HG02885 (cell line): Measurements from ENCODE around the gene STX12.

Experiments used
- ATAC-seq: cut with Tn5 transposase; IDR thresholded peaks from one replicate; pipeline ENCODE4 v1.9.1; 2021; ENCODE audit warnings: mild to moderate bottlenecking; ENCODE audit not compliant: unreplicated experiment, poor library complexity

Gene STX12

GRCh38 chr1:27772932-27773825 lies at the start of gene STX12:
Gene STX12 (plus strand): TSS chr1:27773219. CDS start chr1:27773308, 89 bp downstream.
- peak; percentile 92 for ATAC-seq

GRCh38 chr1:27724961-27725373 lies 48.1 kb upstream of the STX12 start:
- ATAC-seq: no peak

- peak; percentile 93 for ATAC-seq
Observed at GRCh38 chr1:27725374-27726172, 47.4 kb upstream of the STX12 start, which contains the start of gene FAM76A. Gene FAM76A (plus strand): TSS chr1:27725961. CDS start chr1:27726081, 120 bp downstream.

GRCh38 chr1:27726173-27727044 lies 46.6 kb upstream of the STX12 start:
- ATAC-seq: peak; percentile 32

GRCh38 chr1:27727126-27727525 lies 45.9 kb upstream of the STX12 start:
- no peak for ATAC-seq

GRCh38 chr1:27736252-27736651 lies 36.8 kb upstream of the STX12 start:
- no peak for ATAC-seq

- no peak for ATAC-seq
Observed at GRCh38 chr1:27741121-27741520, 31.9 kb upstream of the STX12 start.

- no peak for ATAC-seq
Observed at GRCh38 chr1:27744556-27744955, 28.5 kb upstream of the STX12 start.

GRCh38 chr1:27745466-27745865 lies 27.6 kb upstream of the STX12 start:
- no peak for ATAC-seq

GRCh38 chr1:27752360-27752759 lies 20.7 kb upstream of the STX12 start:
- no peak for ATAC-seq

- no peak for ATAC-seq
Observed at GRCh38 chr1:27755286-27755685, 17.7 kb upstream of the STX12 start.

- no peak for ATAC-seq
Observed at GRCh38 chr1:27755865-27756264, 17.2 kb upstream of the STX12 start.

GRCh38 chr1:27759236-27759635 lies 13.8 kb upstream of the STX12 start:
- ATAC-seq: no peak

- no peak for ATAC-seq
Observed at GRCh38 chr1:27760426-27760825, 12.6 kb upstream of the STX12 start.

GRCh38 chr1:27762033-27762432 lies 11.0 kb upstream of the STX12 start:
- no peak for ATAC-seq

- ATAC-seq: no peak
Observed at GRCh38 chr1:27763358-27763757, 9.7 kb upstream of the STX12 start.

GRCh38 chr1:27770293-27770830 lies 2.7 kb upstream of the STX12 start:
- no peak for ATAC-seq

GRCh38 chr1:27772036-27772931 lies 735 bp upstream of the STX12 start:
- ATAC-seq: no peak
